NT2/D1 (cell line): ENCODE results near the gene MPRIP.

Experiments used
- DNase-seq: peaks from one replicate; pipeline ENCODE4 v3.0.0-alpha.2; 2011; ENCODE audit warnings: low read depth, low spot score
- H3K27me3 ChIP-seq: 2 replicates; pipeline ENCODE4 v1.6.0; 2011; ENCODE audit warnings: mild to moderate bottlenecking; ENCODE audit not compliant: insufficient read length, insufficient read depth
- H3K36me3 ChIP-seq: 2 replicates; pipeline ENCODE4 v1.6.1; 2011; ENCODE audit warnings: mild to moderate bottlenecking, low read length, mixed read lengths; ENCODE audit not compliant: insufficient read depth, insufficient read length
- H3K4me1 ChIP-seq: 2 replicates; pipeline ENCODE4 v1.5.1; 2011; ENCODE audit not compliant: insufficient read depth, insufficient read length
- H3K4me3 ChIP-seq: 2 replicates; pipeline ENCODE4 v1.5.1; 2011; ENCODE audit warnings: low read depth; ENCODE audit not compliant: insufficient read length
- H3K9ac ChIP-seq: 2 replicates; pipeline ENCODE4 v1.6.0; 2011; ENCODE audit warnings: low read depth; ENCODE audit not compliant: insufficient read length
- H3K9me3 ChIP-seq: 2 replicates; pipeline ENCODE4 v1.5.1; 2011; ENCODE audit warnings: mild to moderate bottlenecking, low read length; ENCODE audit not compliant: insufficient read depth
- SUZ12 ChIP-seq: IDR thresholded peaks from 2 replicates; pipeline ENCODE4 v1.6.1; 2011; ENCODE audit not compliant: insufficient read length, insufficient read depth; ENCODE audit errors: extremely low read depth
- YY1 ChIP-seq: IDR thresholded peaks from 2 replicates; pipeline ENCODE4 v1.6.1; 2011; ENCODE audit not compliant: insufficient read length, insufficient read depth
- ZNF274 ChIP-seq: IDR thresholded peaks from 2 replicates; pipeline ENCODE4 v1.6.1; 2011; ENCODE audit warnings: mild to moderate bottlenecking, low read depth, low read length

Gene MPRIP

DNA sequence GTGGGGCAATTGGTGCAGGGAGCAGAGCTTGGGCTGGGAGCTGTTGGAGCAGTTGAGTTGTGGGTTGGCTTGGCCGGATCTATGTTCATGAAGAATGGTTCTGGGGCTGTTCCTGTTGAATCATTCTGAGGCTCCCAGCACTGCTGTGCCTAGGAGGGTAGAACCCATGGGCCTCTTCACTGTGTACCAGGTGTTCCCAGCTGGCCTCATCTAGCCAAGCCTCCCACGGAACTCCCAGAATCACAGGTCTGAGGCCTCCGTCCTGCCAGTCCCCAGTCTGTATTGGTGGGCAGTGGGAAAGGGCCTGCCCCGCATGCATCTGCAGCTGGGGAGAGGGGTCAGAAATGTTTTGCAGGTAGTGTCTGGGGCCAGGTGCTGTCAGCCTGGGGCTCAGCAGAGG lies 74.1 kb downstream of the MPRIP start:
- peaks cover 10% of the 10 kb centered on the region for H3K4me1 ChIP-seq
- peaks cover 3% of the 10 kb centered on the region for H3K36me3 ChIP-seq
- H3K9ac ChIP-seq: no peak overlapping the region
- no peak for DNase-seq
- TF ChIP-seq ZNF274 (no peak), SUZ12 (no peak), YY1 (no peak)
- H3K27me3 ChIP-seq: no peaks in the 10 kb centered on the region
- no peaks in the 10 kb centered on the region for H3K9me3 ChIP-seq
- H3K4me3 ChIP-seq: no peak overlapping the region

DNA sequence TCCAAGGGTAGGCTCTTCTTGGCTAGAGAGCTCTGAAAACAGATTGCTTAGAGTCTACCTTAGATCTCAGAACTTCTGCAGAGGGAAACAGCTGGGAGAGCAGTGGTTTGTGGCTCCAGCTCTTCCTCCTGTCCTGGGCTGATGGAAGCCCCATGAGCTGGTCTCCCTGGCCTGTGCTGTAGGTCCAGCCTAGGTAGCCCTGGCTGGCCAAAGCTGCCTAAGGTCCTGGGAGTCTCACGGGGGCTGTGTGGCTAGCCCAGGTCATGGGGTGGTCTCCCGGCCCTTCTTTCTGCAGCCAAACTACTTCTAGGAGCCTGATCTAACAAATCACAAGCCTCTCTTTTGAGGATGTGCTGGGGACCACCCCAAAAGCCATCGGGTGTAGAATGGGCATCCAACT lies 75.7 kb downstream of the MPRIP start:
- H3K4me3 ChIP-seq: no peak overlapping the region
- no peak for DNase-seq
- no peak overlapping the region for H3K9ac ChIP-seq
- TF ChIP-seq ZNF274 (no peak), SUZ12 (no peak), YY1 (no peak)
- H3K27me3 ChIP-seq: no peaks in the 10 kb centered on the region
- H3K36me3 ChIP-seq: peaks cover 3% of the 10 kb centered on the region
- no peaks in the 10 kb centered on the region for H3K9me3 ChIP-seq
- H3K4me1 ChIP-seq: peaks cover 7% of the 10 kb centered on the region

DNA sequence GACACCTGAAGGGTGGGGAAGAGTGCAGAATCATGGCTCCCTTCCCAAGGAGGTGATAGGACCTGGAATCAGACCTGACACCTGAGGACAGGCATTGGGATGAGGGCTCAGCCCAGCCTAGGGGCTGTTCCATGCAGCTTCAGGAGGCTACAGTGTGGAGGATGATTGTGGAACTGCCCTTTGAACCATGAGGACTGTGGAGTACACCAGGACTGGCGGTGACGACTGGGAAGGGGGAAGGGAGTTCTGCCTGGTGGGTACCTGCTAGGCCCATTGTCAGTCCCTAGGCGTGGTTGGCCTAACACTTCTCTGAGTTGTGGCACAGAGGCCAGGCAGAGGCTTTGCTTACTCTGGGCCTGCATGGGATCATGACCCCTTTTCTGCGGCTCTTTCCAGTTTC lies 76.1 kb downstream of the MPRIP start:
- Histone ChIP-seq H3K9ac (no peak overlapping the region), H3K4me3 (no peak overlapping the region), H3K27me3 (no peaks in the 10 kb centered on the region), H3K36me3 (peaks cover 3% of the 10 kb centered on the region), H3K9me3 (no peaks in the 10 kb centered on the region), H3K4me1 (peaks cover 7% of the 10 kb centered on the region)
- DNase-seq: no peak
- TF ChIP-seq SUZ12 (no peak), YY1 (no peak), ZNF274 (no peak)

DNA sequence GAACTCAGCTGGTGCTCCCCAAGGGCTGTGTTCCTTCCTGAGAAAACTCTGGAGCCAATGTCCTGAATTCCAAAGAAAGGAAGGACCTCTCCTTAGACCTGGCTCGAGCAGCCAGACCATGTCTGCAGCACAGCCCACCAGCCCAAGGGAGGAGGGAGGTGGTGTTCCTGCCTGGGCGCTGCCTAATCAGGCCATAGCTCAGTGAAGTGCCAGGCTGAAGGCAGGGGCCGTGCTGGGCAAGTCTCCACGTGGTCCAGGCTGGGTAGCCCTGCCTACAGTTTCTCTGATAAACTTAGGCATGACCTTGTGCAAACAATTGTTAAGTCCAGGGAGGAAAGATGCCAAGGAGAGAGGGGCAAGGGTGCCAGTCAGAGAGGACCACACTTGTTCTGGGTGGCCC lies 76.8 kb downstream of the MPRIP start:
- Histone ChIP-seq H3K27me3 (no peaks in the 10 kb centered on the region), H3K9ac (no peak overlapping the region), H3K9me3 (no peaks in the 10 kb centered on the region), H3K4me1 (peaks cover 7% of the 10 kb centered on the region), H3K36me3 (peaks cover 3% of the 10 kb centered on the region), H3K4me3 (no peak overlapping the region)
- no peak for DNase-seq
- TF ChIP-seq YY1: no peak
- TF ChIP-seq SUZ12: no peak
- TF ChIP-seq ZNF274: no peak

DNA sequence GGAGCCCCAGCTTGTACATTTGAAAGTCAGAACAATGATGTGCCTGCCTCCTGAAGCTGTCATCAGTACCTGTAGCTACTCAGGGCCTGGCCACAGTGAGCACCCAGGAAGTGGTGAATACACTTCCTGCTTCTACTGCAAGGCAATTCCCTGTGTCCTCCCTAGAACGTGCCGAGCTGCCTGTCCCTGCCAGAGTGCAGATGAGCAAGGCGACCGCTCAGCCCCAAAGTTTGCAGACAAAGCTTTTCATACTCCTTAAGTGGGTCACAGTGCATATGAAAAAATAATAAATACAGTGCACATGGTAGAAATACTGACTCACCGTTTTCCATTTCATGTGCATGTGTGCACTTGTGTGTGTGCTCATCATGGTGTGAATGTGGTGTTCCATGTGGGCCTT lies 77.3 kb downstream of the MPRIP start:
- Histone ChIP-seq H3K9me3 (no peaks in the 10 kb centered on the region), H3K36me3 (peaks cover 4% of the 10 kb centered on the region), H3K4me1 (peaks cover 7% of the 10 kb centered on the region), H3K9ac (no peak overlapping the region), H3K4me3 (no peak overlapping the region), H3K27me3 (no peaks in the 10 kb centered on the region)
- no peak for DNase-seq
- TF ChIP-seq YY1 (no peak), ZNF274 (no peak), SUZ12 (no peak)

DNA sequence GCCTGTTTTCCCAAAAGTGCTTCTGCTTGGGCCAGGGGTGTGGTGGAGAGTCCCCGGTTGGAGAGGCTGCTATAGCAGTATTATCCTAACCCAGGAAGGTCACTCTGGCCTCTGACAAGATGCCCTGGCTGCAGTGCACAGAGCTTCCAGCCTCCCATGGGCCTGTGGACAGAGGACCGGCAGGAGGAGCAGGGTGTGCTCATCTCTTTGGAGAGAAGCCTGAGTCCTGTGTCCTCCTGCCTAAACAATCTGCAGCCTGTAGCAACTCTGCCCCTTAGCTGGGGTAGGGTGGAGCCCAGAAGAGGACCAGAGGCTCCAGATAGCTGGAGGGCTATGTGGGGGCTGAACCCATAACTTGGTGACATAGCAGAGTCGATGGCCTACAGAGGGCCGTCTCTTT lies 78.0 kb downstream of the MPRIP start:
- Histone ChIP-seq H3K4me1 (peaks cover 7% of the 10 kb centered on the region), H3K9me3 (no peaks in the 10 kb centered on the region), H3K27me3 (no peaks in the 10 kb centered on the region), H3K36me3 (peaks cover 5% of the 10 kb centered on the region), H3K9ac (no peak overlapping the region), H3K4me3 (no peak overlapping the region)
- DNase-seq: no peak
- TF ChIP-seq YY1: no peak
- TF ChIP-seq SUZ12: no peak
- TF ChIP-seq ZNF274: no peak

DNA sequence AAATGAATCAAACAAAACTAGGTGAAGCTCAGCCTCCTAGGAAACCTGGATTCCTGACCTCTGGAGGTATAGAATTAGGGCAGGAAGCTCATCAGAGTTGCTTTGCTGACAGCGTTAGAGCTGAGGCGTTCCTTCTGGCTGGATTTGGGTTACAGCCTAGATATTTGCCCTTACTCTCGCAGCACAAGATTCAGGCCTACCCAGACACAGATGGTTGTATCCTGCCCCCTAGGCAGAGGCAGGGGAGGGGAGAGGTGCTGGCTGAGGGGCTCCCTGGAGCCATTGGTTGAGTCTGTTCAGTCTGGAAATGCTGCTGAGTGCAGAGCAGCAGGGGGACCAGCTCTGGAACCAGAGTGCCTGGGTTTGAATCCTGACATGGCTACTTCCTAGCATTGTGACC lies 78.4 kb downstream of the MPRIP start:
- Histone ChIP-seq H3K9ac (no peak overlapping the region), H3K4me1 (peaks cover 7% of the 10 kb centered on the region), H3K27me3 (no peaks in the 10 kb centered on the region), H3K36me3 (peaks cover 3% of the 10 kb centered on the region), H3K4me3 (no peak overlapping the region), H3K9me3 (no peaks in the 10 kb centered on the region)
- no peak for DNase-seq
- TF ChIP-seq YY1: no peak
- no peak for TF ChIP-seq SUZ12
- no peak for TF ChIP-seq ZNF274

DNA sequence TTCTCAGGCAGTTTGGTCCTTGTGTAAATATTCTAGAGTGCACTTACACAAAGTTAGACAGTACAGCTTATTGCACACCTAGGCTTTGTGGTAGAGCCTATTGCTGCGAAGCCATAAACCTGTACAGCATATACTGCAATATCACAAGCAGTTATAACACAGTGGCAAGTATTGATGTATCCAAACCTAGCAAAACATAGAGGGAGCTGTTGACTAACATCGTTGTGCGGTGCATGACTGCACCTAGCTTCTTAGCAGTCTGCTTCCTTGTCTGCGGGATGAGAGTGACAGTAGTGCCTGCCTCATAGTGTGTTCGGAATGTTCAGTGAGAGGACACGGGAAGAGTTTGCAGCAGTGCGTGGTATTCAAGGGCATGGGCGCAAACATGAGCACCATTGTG lies 78.9 kb downstream of the MPRIP start:
- H3K36me3 ChIP-seq: peaks cover 2% of the 10 kb centered on the region

More for the DNA sequence above, 78.9 kb downstream of the MPRIP start:
- Histone ChIP-seq H3K27me3 (no peaks in the 10 kb centered on the region), H3K9me3 (no peaks in the 10 kb centered on the region), H3K4me1 (peaks cover 7% of the 10 kb centered on the region), H3K9ac (peak overlapping the region; percentile 13), H3K4me3 (no peak overlapping the region)
- DNase-seq: no peak
- TF ChIP-seq YY1 (no peak), SUZ12 (no peak), ZNF274 (no peak)
